GM23338 (cell line): ENCODE measurements around the gene NEK10. TPM values are rescaled to one million over a fixed set of nuclear protein-coding genes. Genes with fewer than 3 reads are reported as not detected.

Source experiments
- ATAC-seq: fragments of 200-7000 bp; cut with Tn5 transposase; 3 replicates; pipeline ENCODE4 v1.9.1; 2020
- DNase-seq: peaks from one replicate; pipeline ENCODE4 v3.0.0-alpha.2; 2015; ENCODE audit warnings: low spot score
- H2AFZ ChIP-seq: fragments of 200-600 bp; sonication (generic); 2 replicates; pipeline ENCODE4 v1.8.0; 2016; ENCODE audit warnings: antibody characterized with exemption, mild to moderate bottlenecking, moderate library complexity
- H3F3A ChIP-seq: fragments of 200-600 bp; sonication (generic); replicated peaks from 2 replicates; pipeline ENCODE4 v1.8.0; 2017; ENCODE audit warnings: antibody characterized with exemption, mixed run types, low read depth
- H3K27ac ChIP-seq: fragments of 200-600 bp; sonication (generic); 2 replicates; pipeline ENCODE4 v1.6.1; 2016; ENCODE audit warnings: low read depth
- H3K27me3 ChIP-seq: fragments of 200-600 bp; sonication (generic); 2 replicates; pipeline ENCODE4 v1.8.0; 2016; ENCODE audit warnings: mild to moderate bottlenecking, mixed run types, moderate library complexity; ENCODE audit not compliant: insufficient read depth
- H3K36me3 ChIP-seq: fragments of 200-600 bp; sonication (generic); 2 replicates; pipeline ENCODE4 v1.8.0; 2016; ENCODE audit warnings: mild to moderate bottlenecking; ENCODE audit not compliant: insufficient read depth
- H3K4me1 ChIP-seq: fragments of 200-600 bp; sonication (generic); 2 replicates; pipeline ENCODE4 v1.8.0; 2016; ENCODE audit warnings: mild to moderate bottlenecking, moderate library complexity; ENCODE audit not compliant: insufficient read depth
- H3K4me2 ChIP-seq: fragments of 200-600 bp; sonication (generic); 2 replicates; pipeline ENCODE4 v1.7.1; 2017; ENCODE audit warnings: mixed run types
- H3K4me3 ChIP-seq: fragments of 200-600 bp; sonication (generic); 2 replicates; pipeline ENCODE4 v1.6.1; 2016; ENCODE audit warnings: mixed run types
- H3K79me2 ChIP-seq: fragments of 200-600 bp; sonication (generic); replicated peaks from 2 replicates; pipeline ENCODE4 v1.8.0; 2017; ENCODE audit warnings: mild to moderate bottlenecking; ENCODE audit not compliant: insufficient read depth
- H3K9me2 ChIP-seq: fragments of 200-600 bp; sonication (generic); 2 replicates; pipeline ENCODE4 v1.8.0; 2017; ENCODE audit not compliant: insufficient read depth
- H4K20me1 ChIP-seq: fragments of 200-600 bp; sonication (generic); replicated peaks from 2 replicates; pipeline ENCODE4 v1.8.0; 2017; ENCODE audit warnings: mild to moderate bottlenecking; ENCODE audit not compliant: insufficient read depth
- H3K27ac Mint-ChIP-seq: 2 replicates; pipeline ENCODE4 v1.8.0; 2020; ENCODE audit warnings: inconsistent platforms, mild to moderate bottlenecking, moderate library complexity, mixed read lengths
- H3K27me3 Mint-ChIP-seq: 3 replicates; pipeline ENCODE4 v1.8.0; 2022; ENCODE audit warnings: low read depth, mild to moderate bottlenecking, moderate library complexity, mixed read lengths, inconsistent platforms; ENCODE audit not compliant: insufficient read depth, poor library complexity
- H3K36me3 Mint-ChIP-seq: 3 replicates; pipeline ENCODE4 v1.8.0; 2021; ENCODE audit warnings: low read depth, mild to moderate bottlenecking, inconsistent platforms, moderate library complexity, mixed read lengths
- H3K4me1 Mint-ChIP-seq: 3 replicates; pipeline ENCODE4 v1.8.0; 2020; ENCODE audit warnings: mild to moderate bottlenecking, inconsistent platforms, mixed read lengths
- H3K4me3 Mint-ChIP-seq: 3 replicates; pipeline ENCODE4 v1.8.0; 2021; ENCODE audit warnings: moderate library complexity, mild to moderate bottlenecking, inconsistent platforms, mixed read lengths
- H3K9me3 Mint-ChIP-seq: 3 replicates; pipeline ENCODE4 v1.8.0; 2020; ENCODE audit warnings: moderate library complexity, mild to moderate bottlenecking, inconsistent platforms, mixed read lengths
- CTCF ChIP-seq, 2 experiments: fragments of 200-600 bp in 1 of 2; sonication (generic) in 1 of 2; conservative IDR thresholded peaks; 2 replicates each; pipeline versions ENCODE4 v1.5.1 to v1.6.1; 2016 to 2017; ENCODE audit warnings: antibody characterized with exemption in 2 of 2, low read depth in 2 of 2, mild to moderate bottlenecking in 2 of 2, moderate library complexity in 1 of 2
- ETS1 ChIP-seq: IDR thresholded peaks from 2 replicates; pipeline ENCODE4 v1.6.1; 2016; ENCODE audit warnings: antibody characterized with exemption
- EZH2phosphoT487 ChIP-seq: fragments of 200-600 bp; sonication (generic); IDR thresholded peaks from one replicate; pipeline ENCODE4 v1.8.1; 2018; ENCODE audit warnings: antibody characterized with exemption; ENCODE audit not compliant: unreplicated experiment
- POLR2AphosphoS5 ChIP-seq: IDR thresholded peaks from 2 replicates; pipeline ENCODE4 v1.6.1; 2016; ENCODE audit warnings: antibody characterized with exemption, low read depth
- ZNF114 ChIP-seq: fragments of 250-450 bp; sonication (Bioruptor Pico); IDR thresholded peaks from 2 replicates; pipeline ENCODE4 v1.5.0; 2020; ENCODE audit warnings: mild to moderate bottlenecking, moderate library complexity
- ZNF462 ChIP-seq: fragments of 250-450 bp; sonication (Bioruptor Pico); IDR thresholded peaks from 2 replicates; pipeline ENCODE4 v1.5.0; 2020; ENCODE audit warnings: mild to moderate bottlenecking, moderate library complexity
- polyA plus RNA-seq: library from polyadenylated mRNA; unstranded; fragments of >200 nt; fragmentation: Nextera tagmentation; extraction: Ambion mirVana; gene quantifications from 2 replicates; pipeline ENCODE4 v1.2.1, GENCODE V29; 2016
- total RNA-seq: library from RNA; depleted of rRNA; stranded (reverse); fragments of >200 nt; shearing (Covaris generic); gene quantifications from 2 replicates; pipeline ENCODE4 v1.2.3, GENCODE V29; 2014

NEK10 gene
- total and polyA plus RNA-seq, 2 experiments from 2014 or later, result 0.55 to 2.0 TPM

- H2AFZ ChIP-seq, result no peak overlapping the region
- DNase-seq (no peak), ATAC-seq (no peak)
- H3F3A ChIP-seq, result no peaks in the 10 kb centered on the region
- no peaks in the 10 kb centered on the region for H3K27me3 ChIP-seq
- H3K9me3 Mint-ChIP-seq, result no peaks in the 10 kb centered on the region
- H3K27me3 Mint-ChIP-seq, result peaks cover 1% of the 10 kb centered on the region
- TF ChIP-seq ZNF462 (CRISPR knock-in tag) (no peak), ETS1 (no peak), ZNF114 (CRISPR knock-in tag) (no peak), POLR2AphosphoS5 (no peak), EZH2phosphoT487 (no peak), CTCF (conservative IDR thresholded peaks at IDR 0.05; ENCODE audit: low read depth in 2 of 2) (no peak)
- H3K4me1 ChIP-seq, result no peaks in the 10 kb centered on the region
- H3K4me2 ChIP-seq, result no peak overlapping the region
- peaks cover 51% of the 10 kb centered on the region for H3K36me3 Mint-ChIP-seq
- H3K79me2 ChIP-seq, result no peaks in the 10 kb centered on the region
- H3K27ac ChIP-seq, result no peak overlapping the region
- no peaks in the 10 kb centered on the region for H4K20me1 ChIP-seq
- H3K27ac Mint-ChIP-seq, result no peak overlapping the region
- H3K4me1 Mint-ChIP-seq, result peaks cover 8% of the 10 kb centered on the region; the same call in 2 of the 3 replicates
- no peak overlapping the region for H3K4me3 Mint-ChIP-seq
- H3K9me2 ChIP-seq, result no peaks in the 10 kb centered on the region
- peaks cover 32% of the 10 kb centered on the region for H3K36me3 ChIP-seq
- no peak overlapping the region for H3K4me3 ChIP-seq
Measured at GRCh38 chr3:27385504-27385903, 16.3 kb upstream of the NEK10 start.
